ENCODE data around the gene CORO6. TPM values are rescaled to one million over a fixed set of nuclear protein-coding genes. Genes with fewer than 3 reads are reported as not detected.

The CORO6 gene
- total RNA-seq, 4 donors from 2014 or later = 1.4 to 13.7 (median 6.6) TPM

GRCh38 chr17:29577385-29578211 is 45.1 kb downstream of the CORO6 start:
- Histone ChIP-seq H3K4me1 (peaks cover 43% of the 10 kb centered on the region), H3K36me3 (peaks cover 69% of the 10 kb centered on the region), H3K9me3 (no peaks in the 10 kb centered on the region), H3K27me3 (no peaks in the 10 kb centered on the region), H3K4me3 (no peak overlapping the region), H3K27ac (no peak overlapping the region)
- TF ChIP-seq POLR2A (IDR thresholded peaks at IDR 0.05) (no peak), POLR2AphosphoS5 (IDR thresholded peaks at IDR 0.05) (no peak), EP300 (IDR thresholded peaks at IDR 0.05) (no peak), CTCF (IDR thresholded peaks at IDR 0.05) (no peak)
- DNase-seq (ENCODE audit: low spot score in 2 of 2) = peak in 1 of 2 donors; percentile 76
- WGBS = 38% methylated on average over 4 of the region's 22 CpGs

GRCh38 chr17:29577001-29577370 is 45.7 kb downstream of the CORO6 start:
- no CpG with 5 or more reads among the region's 9 CpGs for WGBS
- H3K4me3 ChIP-seq = no peak overlapping the region
- no peaks in the 10 kb centered on the region for H3K9me3 ChIP-seq
- H3K36me3 ChIP-seq = peaks cover 69% of the 10 kb centered on the region
- H3K27me3 ChIP-seq = no peaks in the 10 kb centered on the region
- TF ChIP-seq POLR2AphosphoS5 (IDR thresholded peaks at IDR 0.05) (no peak), EP300 (IDR thresholded peaks at IDR 0.05) (no peak), POLR2A (IDR thresholded peaks at IDR 0.05) (no peak), CTCF (IDR thresholded peaks at IDR 0.05) (no peak)
- no peak for DNase-seq (ENCODE audit: low spot score in 2 of 2)
- H3K4me1 ChIP-seq = peaks cover 43% of the 10 kb centered on the region
- H3K27ac ChIP-seq = no peak overlapping the region

GRCh38 chr17:29576214-29577000 is 46.3 kb downstream of the CORO6 start:
- 92% methylated on average over 19 of the region's 37 CpGs for WGBS
- no peaks in the 10 kb centered on the region for H3K9me3 ChIP-seq
- peaks cover 43% of the 10 kb centered on the region for H3K4me1 ChIP-seq
- peak in 1 of 2 donors; percentile 78 for DNase-seq (ENCODE audit: low spot score in 2 of 2)
- no peak overlapping the region for H3K4me3 ChIP-seq
- TF ChIP-seq EP300 (IDR thresholded peaks at IDR 0.05) (no peak), CTCF (IDR thresholded peaks at IDR 0.05) (no peak), POLR2AphosphoS5 (IDR thresholded peaks at IDR 0.05) (no peak), POLR2A (IDR thresholded peaks at IDR 0.05) (no peak)
- peaks cover 63% of the 10 kb centered on the region for H3K36me3 ChIP-seq
- no peaks in the 10 kb centered on the region for H3K27me3 ChIP-seq
- H3K27ac ChIP-seq = no peak overlapping the region

- DNase-seq (ENCODE audit: low spot score in 2 of 2) = peak; percentile 47 to 72
- H3K4me1 ChIP-seq = peaks cover 43% of the 10 kb centered on the region
- no peak overlapping the region for H3K27ac ChIP-seq
- no peak for TF ChIP-seq EP300 (IDR thresholded peaks at IDR 0.05)
- TF ChIP-seq POLR2A (IDR thresholded peaks at IDR 0.05) = no peak
- TF ChIP-seq POLR2AphosphoS5 (IDR thresholded peaks at IDR 0.05) = no peak
- no peak for TF ChIP-seq CTCF (IDR thresholded peaks at IDR 0.05)
- H3K9me3 ChIP-seq = no peaks in the 10 kb centered on the region
- no peak overlapping the region for H3K4me3 ChIP-seq
- 73% methylated on average over 3 of the region's 28 CpGs for WGBS
- peaks cover 62% of the 10 kb centered on the region for H3K36me3 ChIP-seq
- no peaks in the 10 kb centered on the region for H3K27me3 ChIP-seq
Measured at GRCh38 chr17:29575511-29576213, 47.0 kb downstream of the CORO6 start.
